ENCODE data around the gene PHF1.

DNA sequence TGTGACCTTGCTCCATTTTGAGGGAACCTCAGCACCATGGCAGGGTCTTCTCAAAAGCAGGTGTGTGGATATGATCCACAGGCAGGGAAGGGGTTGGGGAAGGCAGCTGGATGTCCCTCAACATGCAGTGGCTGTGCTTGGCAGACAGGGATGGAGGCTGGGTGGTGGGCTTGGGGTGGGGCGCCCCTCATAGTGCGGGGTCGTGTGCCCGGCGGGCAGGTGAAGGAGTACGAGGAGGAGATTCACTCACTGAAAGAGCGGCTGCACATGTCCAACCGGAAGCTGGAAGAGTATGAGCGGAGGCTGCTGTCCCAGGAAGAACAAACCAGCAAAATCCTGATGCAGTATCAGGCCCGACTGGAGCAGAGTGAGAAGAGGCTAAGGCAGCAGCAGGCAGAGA, 35.5 kb downstream of the PHF1 start:
- TF ChIP-seq, protein P1, sequence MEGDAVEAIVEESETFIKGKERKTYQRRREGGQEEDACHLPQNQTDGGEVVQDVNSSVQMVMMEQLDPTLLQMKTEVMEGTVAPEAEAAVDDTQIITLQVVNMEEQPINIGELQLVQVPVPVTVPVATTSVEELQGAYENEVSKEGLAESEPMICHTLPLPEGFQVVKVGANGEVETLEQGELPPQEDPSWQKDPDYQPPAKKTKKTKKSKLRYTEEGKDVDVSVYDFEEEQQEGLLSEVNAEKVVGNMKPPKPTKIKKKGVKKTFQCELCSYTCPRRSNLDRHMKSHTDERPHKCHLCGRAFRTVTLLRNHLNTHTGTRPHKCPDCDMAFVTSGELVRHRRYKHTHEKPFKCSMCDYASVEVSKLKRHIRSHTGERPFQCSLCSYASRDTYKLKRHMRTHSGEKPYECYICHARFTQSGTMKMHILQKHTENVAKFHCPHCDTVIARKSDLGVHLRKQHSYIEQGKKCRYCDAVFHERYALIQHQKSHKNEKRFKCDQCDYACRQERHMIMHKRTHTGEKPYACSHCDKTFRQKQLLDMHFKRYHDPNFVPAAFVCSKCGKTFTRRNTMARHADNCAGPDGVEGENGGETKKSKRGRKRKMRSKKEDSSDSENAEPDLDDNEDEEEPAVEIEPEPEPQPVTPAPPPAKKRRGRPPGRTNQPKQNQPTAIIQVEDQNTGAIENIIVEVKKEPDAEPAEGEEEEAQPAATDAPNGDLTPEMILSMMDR (IDR thresholded peaks at IDR 0.05) = no peak
- TF ChIP-seq POLR2A (IDR thresholded peaks at IDR 0.05) = no peak

All from Peyer's patch (tissue), 4 donors.